Panc1 (cell line): ENCODE results near the gene SCNN1G. TPM values are rescaled to one million over a fixed set of nuclear protein-coding genes. Genes with fewer than 3 reads are reported as not detected.

Source experiments
- ATAC-seq: fragments of 200-7000 bp; cut with Tn5 transposase; 2 replicates; pipeline ENCODE4 v1.9.1; 2020; ENCODE audit warnings: mild to moderate bottlenecking, moderate library complexity
- BruUV-seq: library from RNA; stranded (reverse); fragments of 400-500 nt; replicated peaks from 2 replicates; lab custom pipeline; 2021; lab: Mats Ljungman, UMichigan
- CTCF ChIA-PET: fragments of 300-600 bp; sonication (Branson Sonifier 250); formaldehyde crosslinking; loops from one replicate; lab custom pipeline; 2022; ENCODE audit warnings: antibody characterized with exemption; lab: Charles Lee
- POLR2A ChIA-PET: fragments of 300-600 bp; sonication (Branson Sonifier 250); formaldehyde crosslinking; loops from one replicate; lab custom pipeline; 2022; ENCODE audit warnings: antibody characterized with exemption; lab: Charles Lee
- DNase-seq: peaks from one replicate; pipeline ENCODE4 v3.0.0-alpha.2; 2010; ENCODE audit warnings: low read depth, low spot score
- H3K27ac ChIP-seq: 2 replicates; pipeline ENCODE4 v1.5.1; 2011; ENCODE audit warnings: mild to moderate bottlenecking, low read length, inconsistent platforms
- H3K27me3 ChIP-seq: fragments of 200-500 bp; sonication (Bioruptor generic); 2 replicates; pipeline ENCODE4 v1.6.0; 2014; ENCODE audit warnings: low read length, inconsistent platforms; ENCODE audit not compliant: control insufficient read depth, insufficient read depth
- H3K36me3 ChIP-seq: fragments of 200-500 bp; sonication (Bioruptor generic); 2 replicates; pipeline ENCODE4 v1.5.1; 2014; ENCODE audit warnings: inconsistent platforms, mild to moderate bottlenecking, low read length, moderate library complexity; ENCODE audit not compliant: control insufficient read depth, insufficient read depth
- H3K4me1 ChIP-seq: 2 replicates; pipeline ENCODE4 v1.5.1; 2011; ENCODE audit warnings: inconsistent platforms, mild to moderate bottlenecking, low read length, moderate library complexity; ENCODE audit not compliant: control insufficient read depth, insufficient read depth
- H3K4me3 ChIP-seq, 2 experiments: 2 replicates each; pipeline ENCODE4 v1.5.1; 2011 to 2012; ENCODE audit warnings: low read depth in 2 of 2, low read length in 2 of 2, mild to moderate bottlenecking in 2 of 2, inconsistent platforms in 1 of 2, moderate library complexity in 1 of 2
- H3K9me3 ChIP-seq: fragments of 200-500 bp; sonication (Bioruptor generic); 2 replicates; pipeline ENCODE4 v1.5.1; 2014; ENCODE audit warnings: low read depth, mild to moderate bottlenecking, inconsistent platforms, low read length, moderate library complexity; ENCODE audit not compliant: control insufficient read depth, insufficient read depth
- POLR2AphosphoS5 ChIP-seq: IDR thresholded peaks from 2 replicates; pipeline ENCODE4 v1.6.1; 2012; ENCODE audit warnings: mild to moderate bottlenecking, low read depth, low read length, moderate library complexity
- SIN3A ChIP-seq: IDR thresholded peaks from 2 replicates; pipeline ENCODE4 v1.6.1; 2012; ENCODE audit warnings: low read depth, mild to moderate bottlenecking, low read length, moderate library complexity, borderline replicate concordance; ENCODE audit not compliant: insufficient read depth
- TCF7L2 ChIP-seq: IDR thresholded peaks from 2 replicates; pipeline ENCODE4 v1.6.1; 2011; ENCODE audit warnings: mild to moderate bottlenecking, low read depth, low read length, inconsistent platforms
- in situ Hi-C: cut with HindIII; loops from 2 replicates; pipeline ENCODE4 v1.10.0; 2016; ENCODE audit warnings: low sequenced_read_pairs, low pct_unique_long_range_greater_than_20kb
- intact Hi-C: fragments of 100-400 bp; cut with micrococcal nuclease; formaldehyde crosslinking; loops from one replicate; pipeline ENCODE4 v1.10.0; 2022; ENCODE audit not compliant: unreplicated experiment
- total RNA-seq: library from RNA; stranded (reverse); gene quantifications from one replicate; pipeline ENCODE4 v1.2.1, GENCODE V29; 2021; ENCODE audit not compliant: unreplicated experiment
- TF ChIP-seq, protein P1 (sequence below): fragments of 450-650 bp; IDR thresholded peaks from 2 replicates; pipeline ENCODE4 v1.5.1; 2017; ENCODE audit warnings: mild to moderate bottlenecking
- TF ChIP-seq, protein P2 (sequence below), 2 experiments: IDR thresholded peaks; 2 replicates each; pipeline ENCODE4 v1.6.1; 2011 to 2012; ENCODE audit warnings: low read depth in 2 of 2, control low read depth in 1 of 2, low read length in 1 of 2, mild to moderate bottlenecking in 1 of 2, moderate library complexity in 1 of 2; ENCODE audit not compliant: insufficient read depth in 1 of 2

The SCNN1G gene
- total RNA-seq, 1 experiment from 2014 or later, result 3.4 TPM

DNA sequence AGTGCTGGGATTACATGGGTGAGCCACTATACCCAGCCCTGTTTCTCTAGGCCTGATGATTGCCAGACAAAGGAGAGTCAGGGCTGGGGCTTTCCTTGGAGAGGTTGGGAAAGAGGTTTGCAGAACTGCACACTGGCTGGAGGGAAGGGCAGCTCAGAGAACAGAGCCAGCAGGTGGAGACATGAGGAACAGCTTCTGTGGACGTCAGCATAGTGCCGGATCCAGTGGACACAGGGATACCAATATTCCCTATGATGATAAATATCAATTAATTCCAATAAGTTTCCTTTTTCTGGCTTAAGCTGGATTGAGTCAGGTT, 76.3 kb downstream of the SCNN1G start:
- BruUV-seq, result no TSS peak
- Histone ChIP-seq H3K4me3 (no peak overlapping the region), H3K9me3 (no peaks in the 10 kb centered on the region), H3K27ac (no peak overlapping the region), H3K27me3 (no peaks in the 10 kb centered on the region), H3K36me3 (no peaks in the 10 kb centered on the region), H3K4me1 (peaks cover 5% of the 10 kb centered on the region)
- POLR2A ChIA-PET, result no interaction called here
- CTCF ChIA-PET, result no interaction called here
- ATAC-seq, result no peak
- intact Hi-C loops, result no loop called here
- in situ Hi-C loops, result no loop called here
- no peak for DNase-seq
- no peak for TF ChIP-seq POLR2AphosphoS5
- TF ChIP-seq, protein P1, sequence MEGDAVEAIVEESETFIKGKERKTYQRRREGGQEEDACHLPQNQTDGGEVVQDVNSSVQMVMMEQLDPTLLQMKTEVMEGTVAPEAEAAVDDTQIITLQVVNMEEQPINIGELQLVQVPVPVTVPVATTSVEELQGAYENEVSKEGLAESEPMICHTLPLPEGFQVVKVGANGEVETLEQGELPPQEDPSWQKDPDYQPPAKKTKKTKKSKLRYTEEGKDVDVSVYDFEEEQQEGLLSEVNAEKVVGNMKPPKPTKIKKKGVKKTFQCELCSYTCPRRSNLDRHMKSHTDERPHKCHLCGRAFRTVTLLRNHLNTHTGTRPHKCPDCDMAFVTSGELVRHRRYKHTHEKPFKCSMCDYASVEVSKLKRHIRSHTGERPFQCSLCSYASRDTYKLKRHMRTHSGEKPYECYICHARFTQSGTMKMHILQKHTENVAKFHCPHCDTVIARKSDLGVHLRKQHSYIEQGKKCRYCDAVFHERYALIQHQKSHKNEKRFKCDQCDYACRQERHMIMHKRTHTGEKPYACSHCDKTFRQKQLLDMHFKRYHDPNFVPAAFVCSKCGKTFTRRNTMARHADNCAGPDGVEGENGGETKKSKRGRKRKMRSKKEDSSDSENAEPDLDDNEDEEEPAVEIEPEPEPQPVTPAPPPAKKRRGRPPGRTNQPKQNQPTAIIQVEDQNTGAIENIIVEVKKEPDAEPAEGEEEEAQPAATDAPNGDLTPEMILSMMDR, result no peak
- no peak for TF ChIP-seq SIN3A
- no peak for TF ChIP-seq TCF7L2
- TF ChIP-seq, protein P2, sequence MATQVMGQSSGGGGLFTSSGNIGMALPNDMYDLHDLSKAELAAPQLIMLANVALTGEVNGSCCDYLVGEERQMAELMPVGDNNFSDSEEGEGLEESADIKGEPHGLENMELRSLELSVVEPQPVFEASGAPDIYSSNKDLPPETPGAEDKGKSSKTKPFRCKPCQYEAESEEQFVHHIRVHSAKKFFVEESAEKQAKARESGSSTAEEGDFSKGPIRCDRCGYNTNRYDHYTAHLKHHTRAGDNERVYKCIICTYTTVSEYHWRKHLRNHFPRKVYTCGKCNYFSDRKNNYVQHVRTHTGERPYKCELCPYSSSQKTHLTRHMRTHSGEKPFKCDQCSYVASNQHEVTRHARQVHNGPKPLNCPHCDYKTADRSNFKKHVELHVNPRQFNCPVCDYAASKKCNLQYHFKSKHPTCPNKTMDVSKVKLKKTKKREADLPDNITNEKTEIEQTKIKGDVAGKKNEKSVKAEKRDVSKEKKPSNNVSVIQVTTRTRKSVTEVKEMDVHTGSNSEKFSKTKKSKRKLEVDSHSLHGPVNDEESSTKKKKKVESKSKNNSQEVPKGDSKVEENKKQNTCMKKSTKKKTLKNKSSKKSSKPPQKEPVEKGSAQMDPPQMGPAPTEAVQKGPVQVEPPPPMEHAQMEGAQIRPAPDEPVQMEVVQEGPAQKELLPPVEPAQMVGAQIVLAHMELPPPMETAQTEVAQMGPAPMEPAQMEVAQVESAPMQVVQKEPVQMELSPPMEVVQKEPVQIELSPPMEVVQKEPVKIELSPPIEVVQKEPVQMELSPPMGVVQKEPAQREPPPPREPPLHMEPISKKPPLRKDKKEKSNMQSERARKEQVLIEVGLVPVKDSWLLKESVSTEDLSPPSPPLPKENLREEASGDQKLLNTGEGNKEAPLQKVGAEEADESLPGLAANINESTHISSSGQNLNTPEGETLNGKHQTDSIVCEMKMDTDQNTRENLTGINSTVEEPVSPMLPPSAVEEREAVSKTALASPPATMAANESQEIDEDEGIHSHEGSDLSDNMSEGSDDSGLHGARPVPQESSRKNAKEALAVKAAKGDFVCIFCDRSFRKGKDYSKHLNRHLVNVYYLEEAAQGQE (IDR thresholded peaks at IDR 0.05; ENCODE audit: insufficient read depth in 1 of 2, low read depth in 2 of 2, low read length in 1 of 2), result no peak

Other genes starting within 250 kb of the SCNN1G start
- 27.2 TPM for gene USP31, start 33.3 kb upstream of the SCNN1G start, total RNA-seq
- 10.7 TPM for gene SCNN1B, start 119.6 kb downstream of the SCNN1G start, total RNA-seq